ENCODE measurements around the gene CRKL.

DNA sequence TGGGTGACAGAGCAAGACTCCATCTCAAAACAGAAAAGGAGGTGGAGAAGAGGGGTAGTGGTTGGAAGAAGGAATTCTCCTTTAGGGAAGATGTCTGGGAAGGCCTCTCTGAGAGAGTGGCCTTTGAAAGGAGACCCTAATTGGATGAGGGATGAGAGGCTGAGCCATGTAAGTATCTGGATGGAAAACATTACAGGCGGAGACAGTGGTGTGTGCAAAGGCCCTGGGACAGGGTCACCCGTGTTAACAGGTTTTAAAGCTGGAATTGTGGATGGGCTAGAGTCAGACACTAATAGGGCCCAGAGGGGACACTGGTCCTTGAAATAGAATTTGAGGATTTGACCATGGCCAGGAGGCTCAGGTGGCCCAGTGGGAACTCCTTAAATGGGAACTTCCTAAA is 48.0 kb upstream of the CRKL start:
- TF ChIP-seq, protein P1, sequence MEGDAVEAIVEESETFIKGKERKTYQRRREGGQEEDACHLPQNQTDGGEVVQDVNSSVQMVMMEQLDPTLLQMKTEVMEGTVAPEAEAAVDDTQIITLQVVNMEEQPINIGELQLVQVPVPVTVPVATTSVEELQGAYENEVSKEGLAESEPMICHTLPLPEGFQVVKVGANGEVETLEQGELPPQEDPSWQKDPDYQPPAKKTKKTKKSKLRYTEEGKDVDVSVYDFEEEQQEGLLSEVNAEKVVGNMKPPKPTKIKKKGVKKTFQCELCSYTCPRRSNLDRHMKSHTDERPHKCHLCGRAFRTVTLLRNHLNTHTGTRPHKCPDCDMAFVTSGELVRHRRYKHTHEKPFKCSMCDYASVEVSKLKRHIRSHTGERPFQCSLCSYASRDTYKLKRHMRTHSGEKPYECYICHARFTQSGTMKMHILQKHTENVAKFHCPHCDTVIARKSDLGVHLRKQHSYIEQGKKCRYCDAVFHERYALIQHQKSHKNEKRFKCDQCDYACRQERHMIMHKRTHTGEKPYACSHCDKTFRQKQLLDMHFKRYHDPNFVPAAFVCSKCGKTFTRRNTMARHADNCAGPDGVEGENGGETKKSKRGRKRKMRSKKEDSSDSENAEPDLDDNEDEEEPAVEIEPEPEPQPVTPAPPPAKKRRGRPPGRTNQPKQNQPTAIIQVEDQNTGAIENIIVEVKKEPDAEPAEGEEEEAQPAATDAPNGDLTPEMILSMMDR (IDR thresholded peaks at IDR 0.05): no peak
- no peak for TF ChIP-seq EZH2 (IDR thresholded peaks at IDR 0.05; ENCODE audit: borderline replicate concordance, insufficient read depth, low read depth, low read length, poor library complexity, severe bottlenecking)
